GM18505 (cell line): ENCODE results near the gene HOXB6.

Source experiments
- ATAC-seq: cut with Tn5 transposase; IDR thresholded peaks from one replicate; pipeline ENCODE4 v1.9.1; 2021; ENCODE audit not compliant: unreplicated experiment
- POLR2A ChIP-seq: IDR thresholded peaks from 4 replicates; pipeline ENCODE4 v1.6.1; 2011; ENCODE audit warnings: borderline replicate concordance; ENCODE audit not compliant: insufficient read depth, insufficient read length; ENCODE audit errors: extremely low read depth

The HOXB6 gene

GRCh38 chr17:48565022-48565554 lies 39.7 kb downstream of the HOXB6 start:
- TF ChIP-seq POLR2A: no peak
- ATAC-seq: no peak

- TF ChIP-seq POLR2A: no peak
These were observed 40.4 kb downstream of the HOXB6 start for GRCh38 chr17:48564188-48565021.

GRCh38 chr17:48563867-48564187 lies 41.0 kb downstream of the HOXB6 start:
- no peak for ATAC-seq
- no peak for TF ChIP-seq POLR2A

More at GRCh38 chr17:48564188-48565021, 40.4 kb downstream of the HOXB6 start:
- no peak for ATAC-seq

GRCh38 chr17:48563385-48563838 lies 41.4 kb downstream of the HOXB6 start:
- TF ChIP-seq POLR2A: no peak
- no peak for ATAC-seq

GRCh38 chr17:48562934-48563333 lies 41.9 kb downstream of the HOXB6 start:
- ATAC-seq: no peak
- TF ChIP-seq POLR2A: no peak

GRCh38 chr17:48561884-48562810 lies 42.6 kb downstream of the HOXB6 start:
- no peak for TF ChIP-seq POLR2A
- no peak for ATAC-seq

GRCh38 chr17:48559840-48560817 lies 44.7 kb downstream of the HOXB6 start:
- no peak for TF ChIP-seq POLR2A
- no peak for ATAC-seq

GRCh38 chr17:48559122-48559839 lies 45.5 kb downstream of the HOXB6 start:
- ATAC-seq: no peak
- no peak for TF ChIP-seq POLR2A

GRCh38 chr17:48558831-48559121 lies 46.0 kb downstream of the HOXB6 start:
- ATAC-seq: no peak
- TF ChIP-seq POLR2A: no peak

- no peak for ATAC-seq
- no peak for TF ChIP-seq POLR2A
These were observed 46.5 kb downstream of the HOXB6 start for GRCh38 chr17:48558057-48558830.

GRCh38 chr17:48556576-48557401 lies 48.0 kb downstream of the HOXB6 start:
- no peak for ATAC-seq

More at GRCh38 chr17:48556576-48557401, 48.0 kb downstream of the HOXB6 start:
- TF ChIP-seq POLR2A: no peak
